H54 (cell line): Measurements from ENCODE around the gene MYO9A.
A peak's percentile ranks its signal among the peaks of the same experiment; 100 is the strongest.

Experiments used
- DNase-seq: peaks from one replicate; pipeline ENCODE4 v3.0.0; 2011; ENCODE audit warnings: low spot score, mixed read lengths; ENCODE audit not compliant: insufficient read length
- FAIRE-seq: peaks from 3 replicates; lab custom pipeline; 2011; peaks lifted over from hg19 to GRCh38; lab: Jason Lieb, UNC
- POLR2A ChIP-seq: IDR thresholded peaks from 2 replicates; pipeline ENCODE4 v1.6.1; 2011; ENCODE audit warnings: low read depth, mild to moderate bottlenecking, low read length

MYO9A gene

GRCh38 chr15:71810256-71811035, 307.5 kb downstream of the MYO9A start, which contains the start of gene NR2E3:
Gene NR2E3 (plus strand): TSS chr15:71810554. CDS start chr15:71810744, 190 bp downstream.
- no peak for FAIRE-seq
- DNase-seq: no peak
- no peak for TF ChIP-seq POLR2A

DNA sequence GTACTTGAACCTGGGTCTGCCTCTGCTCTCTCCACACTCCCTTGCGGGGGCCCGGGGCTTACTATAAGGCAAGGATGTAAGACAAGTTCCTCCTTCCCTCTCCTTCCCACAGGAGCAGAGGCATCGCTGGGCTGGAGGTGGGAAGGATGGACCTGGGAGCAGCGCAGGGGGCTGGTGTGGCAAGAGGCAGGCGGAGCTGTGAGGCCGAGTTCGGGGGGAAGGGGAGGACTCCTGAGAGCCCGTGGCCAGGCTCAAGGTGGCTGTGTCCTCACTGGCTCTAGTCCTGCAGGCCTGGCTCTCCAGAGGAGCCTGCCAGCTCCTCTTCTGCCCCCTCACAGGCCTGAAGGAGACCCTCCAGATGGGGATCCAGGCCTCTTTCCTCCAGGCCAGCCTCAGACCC, 308.6 kb downstream of the MYO9A start:
- TF ChIP-seq POLR2A: no peak
- no peak for FAIRE-seq
- no peak for DNase-seq

- FAIRE-seq: no peak
- no peak for DNase-seq
- TF ChIP-seq POLR2A: no peak
These were observed 309.5 kb downstream of the MYO9A start for GRCh38 chr15:71808311-71809020.

DNA sequence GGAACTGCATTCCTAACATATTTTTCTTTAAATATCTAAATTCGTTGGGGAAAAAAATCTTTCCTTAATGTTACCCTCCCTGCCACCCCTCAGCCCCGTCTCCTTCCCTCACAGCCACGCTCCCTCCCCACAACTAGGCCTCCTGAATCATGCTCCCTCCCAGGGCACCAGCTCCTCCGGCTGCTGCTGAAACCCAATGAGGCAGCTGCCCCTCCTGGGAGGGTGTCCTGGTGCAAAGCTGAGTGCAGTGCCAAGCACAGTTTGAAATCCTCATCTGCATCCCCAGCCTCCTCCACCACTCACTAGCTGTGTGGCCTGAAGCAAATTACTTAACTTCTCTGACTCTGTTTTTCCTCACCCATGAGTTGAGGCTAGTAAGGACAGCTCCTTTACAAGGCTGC, 310.3 kb downstream of the MYO9A start:
- no peak for FAIRE-seq
- no peak for TF ChIP-seq POLR2A
- no peak for DNase-seq

GRCh38 chr15:71807125-71807629, 310.8 kb downstream of the MYO9A start:
- DNase-seq (no peak), FAIRE-seq (no peak)
- TF ChIP-seq POLR2A: no peak

- FAIRE-seq: no peak
- peak; percentile 45 for DNase-seq
- TF ChIP-seq POLR2A: no peak
These were observed 311.5 kb downstream of the MYO9A start for GRCh38 chr15:71806452-71806931.

GRCh38 chr15:71804695-71805470, 313.1 kb downstream of the MYO9A start:
- no peak for TF ChIP-seq POLR2A
- FAIRE-seq (no peak), DNase-seq (no peak)

GRCh38 chr15:71804226-71804625, 313.7 kb downstream of the MYO9A start:
- TF ChIP-seq POLR2A: no peak
- DNase-seq: no peak
- FAIRE-seq: no peak

DNA sequence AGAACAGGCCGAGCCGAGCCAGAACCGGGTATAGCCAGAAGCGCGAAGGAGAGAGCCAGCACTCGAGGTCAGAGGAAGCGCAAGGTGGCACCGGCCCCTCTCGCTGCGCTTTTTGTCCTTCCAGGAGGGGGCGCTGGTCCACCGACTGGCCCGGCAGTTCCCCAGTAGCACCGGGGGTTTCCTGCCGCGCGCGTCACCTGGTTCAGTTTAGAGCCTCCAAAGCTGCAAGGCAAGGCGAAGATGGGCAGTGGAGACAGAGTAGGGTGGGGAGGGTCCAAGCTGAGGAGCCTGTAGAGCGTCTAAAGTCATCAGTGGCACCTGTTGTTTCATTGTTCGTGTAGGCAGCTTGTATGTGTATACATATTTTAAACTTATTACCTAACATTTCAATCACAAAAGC, 315.2 kb downstream of the MYO9A start:
- TF ChIP-seq POLR2A: no peak
- FAIRE-seq (no peak), DNase-seq (no peak)

DNA sequence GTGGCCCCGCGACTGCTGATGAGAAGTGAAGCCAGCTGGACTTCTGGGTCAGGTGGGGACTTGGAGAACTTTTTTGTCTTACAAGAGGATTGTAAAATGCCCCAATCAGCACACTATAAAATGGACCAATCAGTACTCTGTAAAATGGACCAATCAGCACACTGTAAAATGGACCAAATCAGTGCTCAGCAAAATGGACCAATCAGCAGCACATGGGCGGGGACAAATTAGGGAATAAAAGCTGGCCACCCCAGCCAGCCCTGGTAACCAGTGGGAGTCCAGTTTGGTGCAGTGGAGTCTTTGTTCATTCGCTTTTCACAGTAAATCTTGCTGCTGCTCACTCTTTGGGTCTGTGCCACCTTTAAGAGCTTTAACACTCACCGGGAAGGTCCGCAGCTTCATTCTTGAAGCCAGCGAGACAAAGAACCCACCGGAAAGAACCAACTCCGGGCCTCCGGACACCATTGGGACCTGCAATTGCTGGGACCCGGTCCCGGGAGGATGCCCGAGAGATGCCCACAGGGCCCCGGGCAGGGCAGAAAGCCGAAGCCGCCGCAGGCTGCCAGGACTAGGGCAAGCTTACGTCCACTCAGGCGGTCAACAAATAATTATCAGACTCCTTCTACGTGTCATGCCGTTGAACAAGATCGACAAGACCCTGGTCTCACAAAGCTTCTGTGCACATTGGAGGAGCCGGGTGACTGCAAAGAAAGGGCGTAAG, 315.9 kb downstream of the MYO9A start:
- FAIRE-seq (no peak), DNase-seq (no peak)
- TF ChIP-seq POLR2A: no peak

GRCh38 chr15:71800835-71801745, 316.9 kb downstream of the MYO9A start:
- no peak for FAIRE-seq
- TF ChIP-seq POLR2A: no peak
- peak; percentile 48 for DNase-seq

DNA sequence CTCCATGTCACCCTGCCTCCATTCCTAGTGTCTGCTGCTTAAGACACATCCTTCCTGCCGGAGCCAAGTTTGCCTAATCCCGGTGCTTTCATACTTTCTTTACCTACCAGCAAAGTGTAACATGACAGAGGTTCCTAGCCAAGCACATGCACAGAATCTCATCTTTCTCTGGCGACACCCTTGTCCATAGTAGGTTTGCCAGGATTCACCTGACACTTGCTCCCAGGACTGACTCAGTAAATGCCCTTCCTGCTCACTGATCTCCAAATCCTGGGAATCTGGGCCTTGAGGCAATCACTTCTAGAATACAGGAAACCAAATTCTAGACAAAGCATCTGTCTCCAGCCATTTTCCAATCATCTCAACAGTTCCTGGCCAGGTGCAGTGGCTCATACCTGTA, 317.8 kb downstream of the MYO9A start:
- FAIRE-seq (no peak), DNase-seq (no peak)
- no peak for TF ChIP-seq POLR2A
